Measurements from ENCODE around the gene PIEZO2. TPM values are rescaled to one million over a fixed set of nuclear protein-coding genes. Genes with fewer than 3 reads are reported as not detected.

The PIEZO2 gene
- total RNA-seq, 1 donor from 2014 or later: 0.11 TPM

DNA sequence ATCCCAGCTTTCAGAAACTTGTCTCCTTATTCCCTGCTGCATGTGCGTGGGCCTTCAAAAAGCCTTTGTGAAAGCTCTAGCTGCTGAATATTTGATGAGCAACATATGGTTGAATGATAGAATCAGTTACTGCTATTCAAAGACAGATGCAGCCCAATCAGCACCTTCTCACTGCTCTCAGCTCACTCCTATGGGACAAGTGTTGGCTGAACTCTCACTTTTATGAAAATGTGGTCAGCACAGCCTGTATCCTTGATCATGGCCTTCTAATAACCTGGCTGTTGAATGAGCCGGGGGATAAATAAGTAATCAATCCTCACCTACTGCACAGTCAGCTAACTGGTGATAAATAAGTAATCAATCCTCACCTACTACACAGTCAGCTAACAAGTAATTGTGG, 103.2 kb downstream of the PIEZO2 start:
- intact Hi-C loops (cut with DNase I): loop anchor here (10.0 kb wide), 1 partner anchor 261 kb away; no protein-coding TSS in a partner anchor
- DNase-seq (ENCODE audit: missing footprints) (no peak), ATAC-seq (no peak)

DNA sequence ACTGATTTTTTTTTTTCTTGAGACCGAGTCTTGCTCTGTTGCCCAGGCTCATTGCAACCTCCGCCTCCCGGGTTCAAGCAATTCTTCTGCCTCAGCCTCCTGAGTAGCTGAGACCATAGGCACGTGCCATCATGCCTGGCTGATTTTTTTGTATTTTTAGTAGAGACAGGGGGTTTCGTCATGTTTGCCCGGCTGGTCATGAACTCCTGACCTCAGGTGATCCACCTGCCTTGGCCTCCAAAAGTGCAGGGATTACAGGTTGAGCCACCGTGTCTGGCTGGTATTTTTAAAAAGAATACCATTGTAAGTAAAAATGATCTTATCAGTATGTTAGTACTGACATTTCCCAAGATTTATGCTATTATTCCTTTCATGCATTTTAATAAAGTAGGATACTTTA, 105.7 kb downstream of the PIEZO2 start:
- DNase-seq (ENCODE audit: missing footprints) (no peak), ATAC-seq (no peak)
- intact Hi-C loops (cut with DNase I): loop anchor here (10.0 kb wide), 1 partner anchor 259 kb away; no protein-coding TSS in a partner anchor

DNA sequence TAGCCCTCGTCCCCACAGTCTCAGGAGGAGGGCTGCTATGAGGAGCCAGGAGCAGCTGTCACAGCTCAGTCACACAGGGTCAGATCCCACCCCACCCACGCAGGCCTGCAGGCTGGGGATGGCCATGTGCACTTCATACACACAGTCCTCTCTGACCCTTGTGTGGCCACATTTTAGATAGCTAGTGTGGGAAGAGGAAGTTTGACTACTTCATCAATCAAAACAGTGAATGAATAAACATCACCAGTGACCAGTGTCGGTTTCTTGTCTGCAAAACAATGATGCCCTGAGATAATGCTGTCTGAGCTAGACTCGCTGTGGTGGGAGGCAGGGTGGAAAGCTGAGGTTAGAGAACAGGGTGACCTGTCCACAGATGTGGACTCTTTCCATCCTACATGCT, 107.1 kb downstream of the PIEZO2 start:
- intact Hi-C loops (cut with DNase I): loop anchor here (10.0 kb wide), 1 partner anchor 257 kb away; no protein-coding TSS in a partner anchor
- no peak for ATAC-seq
- no peak for DNase-seq (ENCODE audit: missing footprints)

DNA sequence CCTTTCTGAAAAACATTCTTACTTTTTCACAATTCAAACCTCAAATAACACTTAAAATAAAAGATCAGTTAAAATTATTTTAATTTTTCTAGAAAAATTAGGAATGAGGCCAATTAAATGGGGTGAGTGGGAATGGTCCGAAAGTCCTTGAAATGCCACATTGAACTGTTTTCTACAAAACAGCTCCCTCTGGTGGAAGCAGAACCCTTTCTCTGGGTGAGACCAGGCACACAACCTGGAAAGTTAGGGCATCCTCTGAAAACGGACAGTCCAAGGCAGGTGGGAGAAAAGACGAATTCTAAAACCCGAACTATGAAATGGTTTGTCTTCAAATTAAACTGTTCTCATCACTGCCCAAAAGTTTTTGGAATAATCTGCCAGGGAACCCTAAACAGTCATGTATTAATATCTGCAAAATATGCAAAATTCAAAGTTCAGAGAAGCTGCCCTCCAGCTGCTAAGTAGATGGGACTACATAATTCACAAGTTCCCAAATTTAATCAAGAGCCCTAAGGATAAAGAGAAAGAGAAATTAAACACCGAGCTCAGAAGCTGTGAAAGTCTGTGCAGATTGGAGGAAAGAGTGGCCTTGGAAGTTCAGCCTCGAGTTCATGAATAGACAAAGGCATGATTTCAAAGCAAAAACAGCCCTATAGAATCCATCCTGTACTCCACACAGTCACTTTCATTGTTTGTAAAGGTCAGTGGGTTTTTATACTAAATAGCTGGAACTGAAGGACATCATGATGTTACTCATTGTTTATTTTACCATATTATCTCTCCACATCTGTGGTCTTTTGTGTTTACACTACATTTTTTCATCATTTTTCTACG, 108.3 kb downstream of the PIEZO2 start:
- intact Hi-C loops (cut with DNase I): loop anchor here (1.0 to 10.0 kb wide), 2 partner anchors 189 to 256 kb away; no protein-coding TSS in a partner anchor
- DNase-seq (ENCODE audit: missing footprints) (no peak), ATAC-seq (no peak)

DNA sequence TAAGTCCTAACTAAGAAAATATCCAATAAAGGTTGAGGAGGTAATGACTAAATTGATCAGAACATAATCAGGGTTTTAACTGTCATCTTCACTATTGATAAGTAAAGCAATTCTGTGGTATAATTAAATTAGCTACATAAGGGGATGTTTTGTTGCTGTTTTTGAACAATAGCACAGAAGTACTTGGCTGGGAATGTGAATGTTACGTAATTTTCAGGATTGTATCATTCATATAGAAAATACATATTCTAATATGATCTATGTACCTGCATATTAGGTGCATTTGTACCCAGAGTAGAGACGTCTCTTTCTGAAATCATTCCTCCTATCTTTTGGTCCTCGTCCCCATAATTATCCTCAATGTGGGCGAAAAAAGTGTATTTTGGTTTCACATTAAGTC, 109.0 kb downstream of the PIEZO2 start:
- intact Hi-C loops (cut with DNase I): loop anchor here (1.0 to 10.0 kb wide), 2 partner anchors 188 to 256 kb away; no protein-coding TSS in a partner anchor
- ATAC-seq: no peak
- DNase-seq (ENCODE audit: missing footprints): no peak

DNA sequence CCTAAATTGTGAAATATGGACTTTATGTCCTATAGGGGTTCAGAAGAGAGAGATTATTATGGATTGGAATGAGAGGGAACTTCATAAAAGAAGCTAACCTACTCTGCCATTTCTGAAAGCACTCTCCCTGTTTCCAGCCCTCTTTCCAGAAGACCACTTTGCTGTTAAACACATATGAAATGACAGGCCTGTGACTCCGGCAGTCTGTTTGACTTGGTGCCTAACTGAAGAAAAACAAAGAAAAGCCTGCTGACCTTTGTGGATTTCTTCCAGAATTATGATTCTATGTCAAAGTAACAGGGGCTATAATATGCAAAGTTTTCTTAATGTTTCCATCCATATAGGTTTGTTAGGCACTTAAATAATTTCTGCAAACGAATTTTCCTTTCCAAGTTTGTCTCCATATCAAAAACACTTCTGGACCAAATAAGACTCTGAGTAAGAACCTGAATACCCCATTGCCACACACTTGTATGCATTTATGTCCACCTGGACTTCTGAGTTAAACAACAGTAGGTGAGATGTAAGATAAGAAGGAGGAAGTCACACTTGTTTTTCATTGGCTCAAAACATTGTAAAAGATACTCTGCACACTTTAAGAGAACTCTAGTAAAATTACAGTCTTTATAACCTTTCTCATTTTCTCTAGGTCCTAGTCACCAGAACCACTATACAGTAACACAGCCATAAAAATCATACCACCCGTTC, 111.7 kb downstream of the PIEZO2 start:
- ATAC-seq (no peak), DNase-seq (ENCODE audit: missing footprints) (no peak)
- intact Hi-C loops (cut with DNase I): no loop called here

DNA sequence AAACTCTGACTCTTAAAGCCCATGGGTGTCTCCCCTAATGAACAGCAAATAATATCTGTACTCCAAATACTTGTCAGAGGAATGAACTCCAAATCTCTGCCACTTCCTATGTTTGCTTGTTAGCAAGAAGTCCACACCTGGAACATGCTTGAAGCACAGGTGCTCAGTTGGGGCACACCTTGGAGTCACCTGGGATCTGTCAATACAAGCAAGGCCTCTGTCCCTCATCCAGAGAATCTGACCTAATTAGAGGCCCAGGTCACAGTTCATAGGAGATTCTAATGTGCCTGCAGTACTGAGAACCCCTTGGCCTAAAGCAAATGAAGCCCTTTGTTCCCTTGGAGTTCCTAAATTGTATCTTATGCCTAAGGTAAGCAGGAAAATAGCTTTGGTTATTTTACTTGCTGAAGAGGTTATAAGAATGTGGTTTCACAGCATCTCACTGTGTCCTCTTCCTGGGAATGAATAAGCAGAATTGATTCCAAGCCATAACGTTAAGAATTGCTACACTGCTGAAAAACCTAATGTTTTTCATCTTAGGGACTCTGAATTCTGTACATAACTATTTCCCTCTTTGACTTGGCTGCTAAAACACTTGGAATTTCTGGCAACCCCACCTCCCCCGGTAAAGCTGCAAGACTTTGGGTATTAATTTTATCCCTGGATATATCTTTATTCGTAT, 113.4 kb downstream of the PIEZO2 start:
- no peak for ATAC-seq
- DNase-seq (ENCODE audit: missing footprints): no peak
- intact Hi-C loops (cut with DNase I): no loop called here

DNA sequence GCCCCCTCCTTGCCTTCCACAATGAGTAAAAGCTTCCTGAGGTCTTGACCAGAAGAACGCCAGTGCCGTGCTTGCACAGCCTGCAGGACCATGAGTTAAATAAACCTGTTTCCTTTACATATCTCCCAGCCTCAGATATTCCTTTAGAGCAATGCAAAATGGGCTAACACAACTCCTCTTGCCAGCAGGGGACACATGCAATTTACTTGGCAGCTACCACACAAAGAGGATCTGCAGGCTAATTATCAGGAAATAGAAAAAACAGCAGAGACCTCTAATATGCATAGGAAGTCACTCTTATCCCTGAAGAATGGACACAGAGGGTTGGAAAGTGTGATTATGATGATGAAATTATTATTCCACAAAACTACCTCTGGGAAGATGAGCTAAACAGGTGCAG, 114.0 kb downstream of the PIEZO2 start:
- DNase-seq (ENCODE audit: missing footprints) (no peak), ATAC-seq (no peak)
- intact Hi-C loops (cut with DNase I): no loop called here

DNA sequence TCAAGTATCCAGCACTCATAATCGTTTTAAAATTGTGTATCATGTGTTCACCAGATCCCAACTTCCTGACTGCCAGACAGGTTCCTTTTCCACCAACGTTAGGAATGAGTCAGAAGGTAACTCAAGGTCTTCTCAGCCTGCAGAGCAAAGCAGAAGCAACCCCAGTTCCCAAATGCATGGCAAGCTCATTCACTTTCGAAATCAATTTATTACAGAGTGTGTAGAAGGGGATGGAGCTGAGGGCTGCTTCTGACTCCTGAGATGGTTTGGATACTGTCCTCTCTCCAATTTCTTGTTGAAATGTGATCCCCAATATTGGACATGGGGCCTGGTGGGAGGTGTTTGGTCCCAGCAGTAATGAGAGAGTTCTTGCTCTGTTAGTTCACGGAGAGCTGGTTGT, 114.5 kb downstream of the PIEZO2 start:
- ATAC-seq (no peak), DNase-seq (ENCODE audit: missing footprints) (no peak)
- intact Hi-C loops (cut with DNase I): no loop called here

DNA sequence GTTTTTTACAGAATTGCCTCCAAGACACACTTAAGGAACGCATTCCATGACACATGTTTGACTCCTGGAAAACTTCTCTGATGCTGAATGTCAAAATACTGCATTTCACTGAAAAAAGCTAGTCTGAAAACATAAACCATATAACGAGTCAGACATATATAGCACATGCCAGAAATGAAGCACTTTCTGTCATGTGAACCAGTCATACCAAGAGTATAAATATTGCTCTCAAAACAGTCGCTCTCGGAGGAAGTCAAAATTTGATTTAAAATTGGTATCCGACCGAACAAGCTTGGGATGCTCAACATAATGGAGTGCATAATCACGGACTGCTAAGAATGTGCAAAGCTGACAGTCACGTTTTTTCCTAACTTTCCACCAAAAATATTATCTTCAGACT, 115.9 kb downstream of the PIEZO2 start:
- DNase-seq (ENCODE audit: missing footprints) (no peak), ATAC-seq (no peak)
- intact Hi-C loops (cut with DNase I): no loop called here

DNA sequence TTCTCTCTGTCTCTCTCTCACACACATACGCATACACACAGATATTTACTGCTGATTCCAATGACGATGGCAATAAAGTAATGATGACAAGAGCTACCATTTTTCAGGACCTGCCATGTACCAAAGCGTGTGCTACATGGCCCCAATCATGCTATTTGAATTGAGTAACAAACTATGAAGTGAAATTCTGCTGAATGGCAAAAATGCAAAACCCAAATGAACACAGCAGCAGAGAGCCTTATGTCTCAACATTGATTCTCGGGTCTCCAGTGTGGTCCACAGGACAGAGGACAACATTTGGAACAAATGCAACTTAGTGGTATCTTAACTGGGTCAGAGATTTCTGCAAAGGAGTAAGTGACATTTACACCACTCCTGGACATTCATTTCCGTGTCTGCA, 117.4 kb downstream of the PIEZO2 start:
- no peak for ATAC-seq
- no peak for DNase-seq (ENCODE audit: missing footprints)
- intact Hi-C loops (cut with DNase I): no loop called here

DNA sequence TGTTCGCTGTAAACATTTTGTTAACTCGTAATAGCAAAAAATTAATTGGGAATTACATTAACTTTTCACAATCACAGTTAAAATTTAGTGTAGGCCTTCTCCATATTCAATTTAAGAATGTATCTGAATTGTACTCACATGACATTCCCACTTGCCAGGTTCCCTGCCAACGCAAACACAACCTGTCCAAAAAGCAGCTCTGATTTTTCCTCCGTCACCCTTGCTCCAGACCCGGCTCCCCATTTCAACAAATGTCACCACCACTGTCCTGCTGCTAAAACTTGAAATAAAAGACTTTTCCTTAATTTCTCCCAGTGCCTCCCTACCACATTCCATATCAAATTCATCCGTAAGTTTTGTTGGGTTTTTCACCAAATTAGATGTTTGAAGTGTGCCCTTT, 120.3 kb downstream of the PIEZO2 start:
- intact Hi-C loops (cut with DNase I): no loop called here
- ATAC-seq: no peak
- DNase-seq (ENCODE audit: missing footprints): no peak

DNA sequence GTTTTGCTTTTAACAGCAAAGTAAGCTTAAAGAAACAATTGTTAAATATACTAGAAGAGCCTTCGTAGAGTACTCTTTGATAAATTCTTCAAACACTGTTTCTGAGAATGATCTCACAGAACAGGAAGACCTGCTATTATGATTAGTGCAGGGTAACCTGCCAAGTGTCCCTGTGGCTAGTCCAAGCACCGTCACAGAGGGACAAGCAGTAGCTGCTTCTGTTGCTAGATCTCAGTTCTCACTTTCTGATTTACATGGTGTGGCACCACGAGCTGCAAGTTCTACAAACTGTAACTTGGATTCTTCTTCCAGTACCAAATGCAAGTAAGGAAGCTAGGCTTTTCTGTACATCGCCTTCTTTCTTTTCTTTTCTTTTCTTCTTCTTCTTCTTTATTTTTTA, 121.5 kb downstream of the PIEZO2 start:
- no peak for DNase-seq (ENCODE audit: missing footprints)
- no peak for ATAC-seq
- intact Hi-C loops (cut with DNase I): no loop called here

DNA sequence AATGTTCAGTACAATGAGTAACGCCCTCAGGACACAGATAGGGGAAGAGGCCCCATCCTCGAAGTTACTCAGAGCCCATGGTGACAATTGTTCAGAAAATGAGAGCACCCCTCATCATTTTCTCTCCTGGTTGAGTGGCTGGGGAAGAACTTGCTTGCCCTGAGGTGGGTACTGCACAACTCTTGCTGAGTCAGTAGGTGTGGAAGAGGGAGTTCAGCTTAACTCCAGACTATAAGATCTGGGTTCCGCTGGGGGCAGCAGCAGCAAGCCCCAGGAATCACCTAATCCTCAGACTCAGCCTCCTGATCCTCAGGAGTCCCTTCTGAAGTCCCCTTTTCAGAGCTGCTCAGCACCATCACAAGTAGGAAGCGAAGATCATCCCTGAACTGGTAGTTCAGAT, 123.7 kb downstream of the PIEZO2 start:
- no peak for DNase-seq (ENCODE audit: missing footprints)
- ATAC-seq: no peak
- intact Hi-C loops (cut with DNase I): no loop called here

DNA sequence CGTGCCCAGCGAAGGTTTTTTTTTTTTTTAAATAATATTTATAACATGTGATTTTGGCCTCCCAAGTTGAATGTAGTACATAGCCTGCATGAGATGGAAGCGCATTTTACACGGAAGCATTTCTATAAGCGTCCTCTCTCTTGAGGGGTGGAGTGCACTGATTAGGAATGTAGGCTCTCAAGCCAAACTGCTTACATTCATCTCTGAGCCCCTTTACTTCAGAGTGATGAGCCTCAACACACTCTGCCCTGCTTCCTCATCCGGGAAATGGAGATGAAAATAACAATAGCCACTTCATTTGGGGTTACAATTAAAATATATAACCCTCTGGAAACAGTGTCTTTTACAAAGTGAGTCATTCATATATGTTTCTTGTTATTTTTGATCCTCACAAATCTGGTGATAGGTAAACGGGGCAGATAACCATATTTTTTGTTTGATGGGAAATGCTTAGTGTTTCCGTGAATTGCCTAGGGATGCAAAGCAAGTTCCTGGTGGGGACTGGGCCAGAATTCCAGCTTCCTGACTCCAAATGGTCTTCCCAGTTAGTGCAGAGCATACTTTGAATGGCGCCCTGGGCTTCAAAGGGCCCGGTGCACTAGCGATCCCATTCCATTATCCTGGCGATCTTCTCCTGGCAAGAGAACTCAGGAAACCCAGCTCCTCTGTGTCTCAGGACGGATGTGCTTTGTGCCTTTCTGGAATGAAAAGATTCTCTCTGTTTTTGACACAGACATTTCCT, 124.3 kb downstream of the PIEZO2 start:
- intact Hi-C loops (cut with DNase I): no loop called here
- no peak for DNase-seq (ENCODE audit: missing footprints)
- ATAC-seq: no peak

DNA sequence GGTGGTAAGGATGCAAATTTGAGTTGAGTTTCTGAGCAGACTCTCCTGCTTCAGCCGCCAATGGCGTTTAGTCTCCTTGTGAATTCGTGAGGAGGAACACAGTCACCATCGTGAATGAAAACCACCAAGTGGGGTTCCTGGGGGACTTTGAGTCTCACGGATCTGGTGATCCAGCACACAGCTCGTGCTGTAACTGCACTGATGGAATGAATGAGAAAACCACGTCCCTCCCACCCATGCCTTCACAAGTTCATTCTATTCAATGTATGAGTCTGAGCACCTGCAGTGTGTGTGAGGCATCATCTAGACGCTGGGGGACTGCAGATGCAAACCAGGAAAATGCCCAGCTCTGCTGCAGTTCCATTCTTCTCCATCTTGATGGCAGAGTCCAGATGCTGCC, 127.9 kb downstream of the PIEZO2 start:
- DNase-seq (ENCODE audit: missing footprints) (no peak), ATAC-seq (no peak)
- intact Hi-C loops (cut with DNase I): no loop called here

DNA sequence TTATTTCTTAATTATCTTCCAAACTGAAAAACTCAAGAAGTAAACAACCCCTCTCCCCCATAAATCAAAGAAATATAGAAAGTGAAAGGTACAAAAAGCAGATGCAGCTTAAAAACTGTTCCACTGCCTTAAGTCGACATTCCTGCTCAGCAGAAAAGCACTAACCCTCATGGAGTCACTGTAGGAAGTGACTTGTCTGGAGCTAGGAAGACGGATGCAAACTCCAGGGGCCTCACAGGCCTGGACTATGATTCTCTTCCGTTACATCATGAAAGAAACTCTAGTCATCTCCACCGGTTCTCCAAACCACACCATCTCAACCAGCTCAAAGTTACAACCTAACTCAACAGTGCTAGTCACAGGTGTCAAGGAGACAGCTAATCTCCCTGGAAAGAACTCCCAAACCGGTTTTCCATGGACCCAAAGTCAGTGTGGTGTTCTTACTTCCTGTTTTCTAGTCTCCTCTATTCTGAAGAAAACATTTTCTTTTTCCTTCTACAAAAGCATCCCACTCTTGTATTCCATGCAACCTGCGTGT, 128.4 kb downstream of the PIEZO2 start:
- intact Hi-C loops (cut with DNase I): no loop called here
- DNase-seq (ENCODE audit: missing footprints) (no peak), ATAC-seq (no peak)

DNA sequence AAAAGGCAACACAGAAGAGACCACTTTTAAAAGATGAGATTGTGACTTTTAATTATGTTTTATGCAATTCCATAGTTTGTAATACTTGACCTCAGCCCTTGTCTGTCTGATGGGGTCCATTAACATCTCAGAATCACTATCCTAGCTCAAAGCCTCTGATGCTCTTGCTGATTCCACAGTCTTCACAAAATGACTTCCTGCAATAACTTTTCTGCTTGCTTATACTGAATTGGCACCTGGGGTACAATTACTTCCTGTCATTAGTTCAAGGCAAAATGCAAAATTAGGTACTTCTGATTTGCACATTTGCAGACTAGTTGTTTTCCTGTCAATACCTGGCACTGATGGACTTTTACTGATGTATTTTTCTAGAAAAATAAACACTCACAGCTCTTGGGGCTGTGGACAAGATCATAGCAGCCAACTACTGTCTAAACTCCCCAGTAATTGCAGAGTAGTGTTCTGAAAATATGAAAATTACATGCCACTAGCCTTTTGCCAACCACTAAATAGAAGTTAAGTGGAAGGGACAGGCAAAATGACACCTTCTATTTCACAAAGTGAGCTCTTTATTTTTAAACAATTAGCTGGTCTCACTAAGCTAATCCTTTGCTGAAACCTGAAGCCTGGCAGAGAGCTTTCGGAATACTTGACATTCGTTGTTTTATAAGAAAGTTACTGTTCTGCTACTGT, 129.1 kb downstream of the PIEZO2 start:
- ATAC-seq: no peak
- no peak for DNase-seq (ENCODE audit: missing footprints)
- intact Hi-C loops (cut with DNase I): no loop called here
